ENCODE results near the gene ATP23. TPM values are rescaled to one million over a fixed set of nuclear protein-coding genes. Genes with fewer than 3 reads are reported as not detected.

Gene ATP23
- total RNA-seq, 2 donors from 2014 or later = 3.6 to 5.4 TPM

- 35 to 46% methylated on average over 3 of the region's 3 CpGs for WGBS, 2 donors
- no peaks in the 10 kb centered on the region for H3K27me3 ChIP-seq
- H3K27ac ChIP-seq = no peak overlapping the region
- H3K36me3 ChIP-seq (replicated peaks in 1 of 2; ENCODE audit: insufficient read depth in 1 of 2, low read depth in 2 of 2) = no peaks in the 10 kb centered on the region
- no peaks in the 10 kb centered on the region for H3K9me3 ChIP-seq
- ATAC-seq (no peak), DNase-seq (no peak)
- intact Hi-C loops (cut with DNase I) = loop anchor here (5.0 kb wide), 1 partner anchor 75 kb away; no protein-coding TSS in a partner anchor
- H3K4me3 ChIP-seq = no peak overlapping the region
- H3K4me1 ChIP-seq = peaks cover 5% of the 10 kb centered on the region
- TF ChIP-seq POLR2A (IDR thresholded peaks at IDR 0.05) (no peak), CTCF (IDR thresholded peaks at IDR 0.05) (no peak)
These were observed 34.1 kb upstream of the ATP23 start for GRCh38 chr12:57907281-57907680.

GRCh38 chr12:57908511-57908910, 32.9 kb upstream of the ATP23 start:
- Histone ChIP-seq H3K4me1 (peaks cover 5% of the 10 kb centered on the region), H3K27ac (no peak overlapping the region), H3K36me3 (replicated peaks in 1 of 2; ENCODE audit: insufficient read depth in 1 of 2, low read depth in 2 of 2) (no peaks in the 10 kb centered on the region), H3K9me3 (no peaks in the 10 kb centered on the region), H3K4me3 (no peak overlapping the region), H3K27me3 (no peaks in the 10 kb centered on the region)
- 70 to 77% methylated on average over 8 of the region's 8 CpGs for WGBS, 2 donors
- TF ChIP-seq POLR2A (IDR thresholded peaks at IDR 0.05) = no peak
- TF ChIP-seq CTCF (IDR thresholded peaks at IDR 0.05) = no peak
- ATAC-seq = no peak
- intact Hi-C loops (cut with DNase I) = loop anchor here (5.0 kb wide), 1 partner anchor 76 kb away; no protein-coding TSS in a partner anchor
- DNase-seq = no peak

- intact Hi-C loops (cut with DNase I) = loop anchor here (5.0 kb wide), 1 partner anchor 77 kb away; no protein-coding TSS in a partner anchor
- Histone ChIP-seq H3K27ac (no peak overlapping the region), H3K27me3 (no peaks in the 10 kb centered on the region), H3K36me3 (replicated peaks in 1 of 2; ENCODE audit: insufficient read depth in 1 of 2, low read depth in 2 of 2) (no peaks in the 10 kb centered on the region), H3K9me3 (no peaks in the 10 kb centered on the region), H3K4me3 (no peak overlapping the region), H3K4me1 (peaks cover 5% of the 10 kb centered on the region)
- WGBS, 2 donors = 68 to 79% methylated on average over 4 of the region's 4 CpGs
- no peak for TF ChIP-seq POLR2A (IDR thresholded peaks at IDR 0.05)
- no peak for TF ChIP-seq CTCF (IDR thresholded peaks at IDR 0.05)
- DNase-seq (no peak), ATAC-seq (no peak)
These were observed 32.3 kb upstream of the ATP23 start for GRCh38 chr12:57909056-57909455.

GRCh38 chr12:57909611-57910010, 31.8 kb upstream of the ATP23 start:
- intact Hi-C loops (cut with DNase I) = loop anchor here (5.0 kb wide), 1 partner anchor 77 kb away; no protein-coding TSS in a partner anchor
- 71 to 72% methylated on average over 4 of the region's 4 CpGs for WGBS, 2 donors
- ATAC-seq = no peak

More at GRCh38 chr12:57909611-57910010, 31.8 kb upstream of the ATP23 start:
- Histone ChIP-seq H3K27ac (no peak overlapping the region), H3K36me3 (replicated peaks in 1 of 2; ENCODE audit: insufficient read depth in 1 of 2, low read depth in 2 of 2) (no peaks in the 10 kb centered on the region), H3K9me3 (no peaks in the 10 kb centered on the region), H3K27me3 (no peaks in the 10 kb centered on the region), H3K4me1 (peaks cover 5% of the 10 kb centered on the region), H3K4me3 (no peak overlapping the region)
- DNase-seq = no peak
- no peak for TF ChIP-seq CTCF (IDR thresholded peaks at IDR 0.05)
- TF ChIP-seq POLR2A (IDR thresholded peaks at IDR 0.05) = no peak

Measured in body of pancreas (tissue), 4 donors.